ENCODE results near the gene SEPSECS. TPM values are rescaled to one million over a fixed set of nuclear protein-coding genes. Genes with fewer than 3 reads are reported as not detected.

Gene SEPSECS
- total and polyA plus RNA-seq, 9 of the 15 experiments (the other 6 are each of a cell fraction or from before 2014, with no cell fraction given), result 3.9 to 17.2 (median 7.9) TPM

GRCh38 chr4:25078523-25078922, 81.7 kb downstream of the SEPSECS start:
- H3K9me1 ChIP-seq (ENCODE audit: control insufficient read depth, insufficient read depth, low read length), result no peaks in the 10 kb centered on the region
- no TSS peak for BruUV-seq (replicated peaks)
- H3K27me3 ChIP-seq (ENCODE audit: control insufficient read depth in 2 of 2, insufficient read depth in 2 of 2, low read length in 2 of 2), result peaks cover 12 to 45% of the 10 kb centered on the region in 2 experiments
- no peak for TF ChIP-seq YY1 (IDR thresholded peaks at IDR 0.05; ENCODE audit: borderline replicate concordance in 1 of 3, control insufficient read depth in 1 of 3, extremely low read depth in 1 of 3, insufficient read depth in 3 of 3, insufficient read length in 1 of 3, insufficient replicate concordance in 2 of 3, low read depth in 1 of 3, low read length in 2 of 3)
- TF ChIP-seq KDM5B (IDR thresholded peaks at IDR 0.05; ENCODE audit: insufficient replicate concordance, low read depth, low read length), result no peak
- TF ChIP-seq FOXK1 (CRISPR knock-in tag; IDR thresholded peaks at IDR 0.05; ENCODE audit: borderline replicate concordance), result no peak
- TF ChIP-seq CREBBP (IDR thresholded peaks at IDR 0.05; ENCODE audit: low read depth, low read length), result no peak
- no peak for TF ChIP-seq DEAF1 (CRISPR knock-in tag; IDR thresholded peaks at IDR 0.05)
- TF ChIP-seq POU5F1 (IDR thresholded peaks at IDR 0.05; ENCODE audit: borderline replicate concordance, low read depth, low read length, partially characterized antibody), result no peak
- no peak for TF ChIP-seq ZNF274 (IDR thresholded peaks at IDR 0.05; ENCODE audit: borderline replicate concordance, low read depth, low read length)
- TF ChIP-seq MIER1 (IDR thresholded peaks at IDR 0.05; ENCODE audit: low read depth), result no peak
- no peak for TF ChIP-seq SMARCB1 (IDR thresholded peaks at IDR 0.05; ENCODE audit: insufficient read length, low read depth)
- TF ChIP-seq ZNF23 (CRISPR knock-in tag; IDR thresholded peaks at IDR 0.05), result no peak
- TF ChIP-seq ZNF586 (CRISPR knock-in tag; conservative IDR thresholded peaks at IDR 0.05), result no peak
- TF ChIP-seq ZFX (CRISPR knock-in tag; IDR thresholded peaks at IDR 0.05), result no peak
- TF ChIP-seq SIRT6 (IDR thresholded peaks at IDR 0.05; ENCODE audit: low read depth, low read length), result no peak
- no peak for TF ChIP-seq NCOA2 (IDR thresholded peaks at IDR 0.05; ENCODE audit: partially characterized antibody in 2 of 2)
- TF ChIP-seq ZNF778 (CRISPR knock-in tag; IDR thresholded peaks at IDR 0.05), result no peak
- TF ChIP-seq ELF4 (CRISPR knock-in tag; IDR thresholded peaks at IDR 0.05), result no peak
- no peak for TF ChIP-seq THAP12 (CRISPR knock-in tag; IDR thresholded peaks at IDR 0.05)
- TF ChIP-seq SIX5 (IDR thresholded peaks at IDR 0.05; ENCODE audit: borderline replicate concordance in 1 of 2, insufficient read depth in 1 of 2, low read depth in 1 of 2, low read length in 2 of 2), result no peak
- peaks cover 0 to 3% of the 10 kb centered on the region in 2 experiments; a peak in 1 of 5 replicates for H3K4me1 ChIP-seq (replicated peaks in 1 of 2; ENCODE audit: control insufficient read depth in 2 of 2, insufficient read depth in 2 of 2, low read length in 2 of 2)
- intact Hi-C loops (cut with micrococcal nuclease) (no loop called here), in situ Hi-C loops (cut with MboI) (no loop called here)
- no peaks in the 10 kb centered on the region for H3K79me2 ChIP-seq (ENCODE audit: control insufficient read depth, insufficient read depth, low read length)
- no peak overlapping the region for H3K4me2 ChIP-seq (ENCODE audit: insufficient read depth, low read length)
- 17% methylated on average over 4 of the region's 4 CpGs for WGBS (ENCODE audit: insufficient coverage, low coverage, missing lambda C conversion rate)
- H4K20me1 ChIP-seq (replicated peaks; ENCODE audit: control insufficient read depth, insufficient read depth, low read length), result no peaks in the 10 kb centered on the region
- ATAC-seq (no peak), DNase-seq (ENCODE audit: extremely low read depth in 1 of 4, low spot score in 3 of 4) (no peak), FAIRE-seq (no peak)
- no peak overlapping the region for H3K9ac ChIP-seq (ENCODE audit: insufficient read depth in 1 of 2, low read depth in 2 of 2, low read length in 2 of 2)
- H3K9me3 ChIP-seq (replicated peaks; ENCODE audit: control insufficient read depth, insufficient read depth, low read depth, low read length), result no peaks in the 10 kb centered on the region
- no peak overlapping the region for H3K4me3 ChIP-seq
- no peaks in the 10 kb centered on the region for H3K36me3 ChIP-seq (ENCODE audit: control insufficient read depth, insufficient read depth, low read length)
- CTCF ChIA-PET (ENCODE audit: low intra/inter-chr PET ratio), result no interaction called here
- H2AFZ ChIP-seq (ENCODE audit: low read depth, low read length), result no peak overlapping the region
- POLR2A ChIA-PET, result interaction anchor here (0.6 to 0.7 kb wide), 2 partner anchors 595 to 1155 kb away, joined by 3 to 4 read pairs; no protein-coding TSS in a partner anchor
- no peak overlapping the region for H3K27ac ChIP-seq (ENCODE audit: extremely low read depth, low read depth, low read length)
